RWPE2 (cell line): ENCODE measurements around the gene EDIL3.

Experiments used
- ATAC-seq: fragments of 200-7000 bp; cut with Tn5 transposase; 3 replicates; pipeline ENCODE4 v1.9.1; 2021; ENCODE audit warnings: low read depth
- DNase-seq: peaks from one replicate; pipeline ENCODE4 v3.0.0-alpha.2; 2020; ENCODE audit warnings: low spot score
- H3K27ac ChIP-seq: fragments of 450-650 bp; 2 replicates; pipeline ENCODE4 v1.5.1; 2017; ENCODE audit warnings: mild to moderate bottlenecking; ENCODE audit not compliant: poor library complexity, severe bottlenecking
- H3K27me3 ChIP-seq: fragments of 250-450 bp; sonication (Bioruptor Pico); 2 replicates; pipeline ENCODE4 v1.5.1; 2021; ENCODE audit warnings: mild to moderate bottlenecking, moderate library complexity; ENCODE audit not compliant: insufficient read depth, poor library complexity, severe bottlenecking
- H3K36me3 ChIP-seq: fragments of 250-450 bp; sonication (Bioruptor Pico); 2 replicates; pipeline ENCODE4 v1.5.1; 2020; ENCODE audit warnings: low read depth, mild to moderate bottlenecking, moderate library complexity
- H3K4me1 ChIP-seq: fragments of 250-450 bp; sonication (Bioruptor Pico); 2 replicates; pipeline ENCODE4 v1.5.1; 2021; ENCODE audit warnings: mild to moderate bottlenecking, moderate library complexity; ENCODE audit not compliant: insufficient read depth, poor library complexity, severe bottlenecking
- H3K4me3 ChIP-seq: fragments of 250-450 bp; sonication (Bioruptor Pico); 2 replicates; pipeline ENCODE4 v1.5.1; 2021; ENCODE audit warnings: mild to moderate bottlenecking, moderate library complexity; ENCODE audit not compliant: severe bottlenecking
- H3K9me3 ChIP-seq: fragments of 250-450 bp; sonication (Bioruptor Pico); 2 replicates; pipeline ENCODE4 v1.5.1; 2021; ENCODE audit warnings: mild to moderate bottlenecking, moderate library complexity; ENCODE audit not compliant: severe bottlenecking
- TF ChIP-seq, protein P1 (sequence below): fragments of 450-650 bp; IDR thresholded peaks from one replicate; pipeline ENCODE4 v1.5.1; 2017; ENCODE audit warnings: mild to moderate bottlenecking, moderate library complexity; ENCODE audit not compliant: poor library complexity, severe bottlenecking

The EDIL3 gene

GRCh38 chr5:83946516-83946915 is 438.2 kb downstream of the EDIL3 start:
- no peak for DNase-seq
- Histone ChIP-seq H3K4me3 (no peak overlapping the region), H3K36me3 (no peaks in the 10 kb centered on the region), H3K27me3 (no peaks in the 10 kb centered on the region), H3K4me1 (no peaks in the 10 kb centered on the region), H3K27ac (no peak overlapping the region), H3K9me3 (no peaks in the 10 kb centered on the region)
- TF ChIP-seq, protein P1, sequence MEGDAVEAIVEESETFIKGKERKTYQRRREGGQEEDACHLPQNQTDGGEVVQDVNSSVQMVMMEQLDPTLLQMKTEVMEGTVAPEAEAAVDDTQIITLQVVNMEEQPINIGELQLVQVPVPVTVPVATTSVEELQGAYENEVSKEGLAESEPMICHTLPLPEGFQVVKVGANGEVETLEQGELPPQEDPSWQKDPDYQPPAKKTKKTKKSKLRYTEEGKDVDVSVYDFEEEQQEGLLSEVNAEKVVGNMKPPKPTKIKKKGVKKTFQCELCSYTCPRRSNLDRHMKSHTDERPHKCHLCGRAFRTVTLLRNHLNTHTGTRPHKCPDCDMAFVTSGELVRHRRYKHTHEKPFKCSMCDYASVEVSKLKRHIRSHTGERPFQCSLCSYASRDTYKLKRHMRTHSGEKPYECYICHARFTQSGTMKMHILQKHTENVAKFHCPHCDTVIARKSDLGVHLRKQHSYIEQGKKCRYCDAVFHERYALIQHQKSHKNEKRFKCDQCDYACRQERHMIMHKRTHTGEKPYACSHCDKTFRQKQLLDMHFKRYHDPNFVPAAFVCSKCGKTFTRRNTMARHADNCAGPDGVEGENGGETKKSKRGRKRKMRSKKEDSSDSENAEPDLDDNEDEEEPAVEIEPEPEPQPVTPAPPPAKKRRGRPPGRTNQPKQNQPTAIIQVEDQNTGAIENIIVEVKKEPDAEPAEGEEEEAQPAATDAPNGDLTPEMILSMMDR = no peak
- no peak for ATAC-seq

GRCh38 chr5:83942155-83942554 is 442.5 kb downstream of the EDIL3 start:
- DNase-seq = no peak
- Histone ChIP-seq H3K4me3 (no peak overlapping the region), H3K9me3 (no peaks in the 10 kb centered on the region), H3K36me3 (no peaks in the 10 kb centered on the region), H3K27ac (no peak overlapping the region), H3K27me3 (peaks cover 13% of the 10 kb centered on the region), H3K4me1 (no peaks in the 10 kb centered on the region)
- TF ChIP-seq, protein P1 = no peak
- ATAC-seq = no peak

- TF ChIP-seq, protein P1 = no peak
- Histone ChIP-seq H3K4me1 (no peaks in the 10 kb centered on the region), H3K4me3 (no peak overlapping the region), H3K27ac (no peak overlapping the region), H3K27me3 (peaks cover 13% of the 10 kb centered on the region), H3K9me3 (no peaks in the 10 kb centered on the region), H3K36me3 (no peaks in the 10 kb centered on the region)
- ATAC-seq (no peak), DNase-seq (no peak)
Measured at GRCh38 chr5:83937837-83938236, 446.8 kb downstream of the EDIL3 start.

DNA sequence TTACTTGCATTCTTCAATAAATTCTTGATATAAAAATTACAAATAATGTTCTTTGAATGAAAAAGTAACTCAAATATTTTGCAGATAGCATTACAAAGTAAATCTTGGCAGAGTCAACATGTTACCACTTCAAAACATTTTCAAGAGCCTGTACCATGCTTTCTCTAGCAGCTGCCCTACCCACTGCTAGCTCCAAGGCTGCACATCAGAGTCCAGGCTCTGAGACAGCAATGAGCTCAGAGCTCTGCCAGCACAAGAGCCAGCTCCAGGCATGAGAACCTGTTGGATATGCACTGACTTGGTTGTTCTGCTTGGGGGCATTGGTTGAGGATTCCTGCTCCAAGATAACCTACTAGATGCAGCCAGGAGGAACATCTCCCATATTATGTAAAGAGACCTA is 452.7 kb downstream of the EDIL3 start:
- Histone ChIP-seq H3K4me3 (no peak overlapping the region), H3K36me3 (no peaks in the 10 kb centered on the region), H3K4me1 (no peaks in the 10 kb centered on the region), H3K9me3 (no peaks in the 10 kb centered on the region), H3K27me3 (no peaks in the 10 kb centered on the region), H3K27ac (no peak overlapping the region)
- TF ChIP-seq, protein P1 = no peak
- ATAC-seq = no peak
- no peak for DNase-seq

DNA sequence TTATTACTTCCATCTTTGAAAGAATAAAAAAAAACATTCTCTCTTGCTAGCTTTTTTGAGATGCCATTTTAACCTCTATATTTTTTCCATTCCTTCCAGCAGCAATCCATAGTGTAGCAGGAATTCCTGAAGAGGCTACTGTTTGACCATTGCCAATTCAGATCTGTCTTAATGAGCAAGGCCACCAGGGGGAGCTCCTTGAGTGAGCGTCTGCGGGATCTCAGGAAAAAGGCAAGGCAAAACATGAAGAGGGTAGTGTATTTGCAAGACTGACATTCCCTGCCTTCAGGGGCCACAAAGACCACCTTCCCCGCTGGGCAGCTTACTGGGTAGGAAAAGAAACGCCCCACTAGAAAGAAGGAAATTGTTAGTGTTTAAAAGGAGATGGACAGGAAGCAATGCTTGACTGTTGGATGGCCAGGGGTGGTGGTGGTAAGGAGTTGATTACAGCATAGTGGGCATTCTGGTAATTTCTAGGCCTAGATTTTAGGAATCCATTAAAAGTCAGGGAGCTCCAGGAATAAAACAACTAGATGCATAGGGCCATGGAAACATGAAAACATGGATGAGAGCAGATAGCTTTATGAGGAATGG is 457.4 kb downstream of the EDIL3 start:
- ATAC-seq = peak; percentile 52; the same call in 1 of the 3 replicates

More for the DNA sequence above, 457.4 kb downstream of the EDIL3 start:
- Histone ChIP-seq H3K4me3 (no peak overlapping the region), H3K27me3 (no peaks in the 10 kb centered on the region), H3K27ac (no peak overlapping the region), H3K36me3 (no peaks in the 10 kb centered on the region), H3K4me1 (no peaks in the 10 kb centered on the region), H3K9me3 (no peaks in the 10 kb centered on the region)
- no peak for DNase-seq
- TF ChIP-seq, protein P1 = peak; percentile 98
